Endothelial cell (in vitro differentiated cells): Measurements from ENCODE around the gene CD86. TPM values are rescaled to one million over a fixed set of nuclear protein-coding genes. Genes with fewer than 3 reads are reported as not detected.
"Not testable (repeated sequence)": the region's sequence is repeated elsewhere in the genome, so short reads cannot be mapped to it uniquely, and the experiment has no call there.

Experiments
- DNase-seq: peaks from one replicate; pipeline ENCODE4 v3.0.0; 2021; ENCODE audit warnings: low spot score
- H3K27ac Mint-ChIP-seq: one replicate; pipeline ENCODE4 v1.8.0; 2021; ENCODE audit warnings: mixed read lengths, inconsistent platforms; ENCODE audit not compliant: unreplicated experiment
- H3K27me3 Mint-ChIP-seq: one replicate; pipeline ENCODE4 v1.8.0; 2021; ENCODE audit warnings: mild to moderate bottlenecking, moderate library complexity, mixed read lengths, inconsistent platforms; ENCODE audit not compliant: unreplicated experiment
- H3K36me3 Mint-ChIP-seq: one replicate; pipeline ENCODE4 v1.8.0; 2021; ENCODE audit warnings: mild to moderate bottlenecking, low read depth, mixed read lengths, inconsistent platforms; ENCODE audit not compliant: unreplicated experiment
- H3K4me1 Mint-ChIP-seq: one replicate; pipeline ENCODE4 v1.8.0; 2021; ENCODE audit warnings: mild to moderate bottlenecking, mixed read lengths, inconsistent platforms; ENCODE audit not compliant: unreplicated experiment
- H3K4me3 Mint-ChIP-seq: one replicate; pipeline ENCODE4 v1.8.0; 2021; ENCODE audit warnings: mild to moderate bottlenecking, mixed read lengths, inconsistent platforms; ENCODE audit not compliant: unreplicated experiment
- H3K9me3 Mint-ChIP-seq: one replicate; pipeline ENCODE4 v1.8.0; 2021; ENCODE audit warnings: mixed read lengths, inconsistent platforms; ENCODE audit not compliant: unreplicated experiment
- CTCF ChIP-seq: fragments of 200-600 bp; sonication (generic); IDR thresholded peaks from one replicate; pipeline ENCODE4 v1.5.0; 2021; ENCODE audit warnings: antibody characterized with exemption; ENCODE audit not compliant: unreplicated experiment
- total RNA-seq: library from RNA; stranded (reverse); fragmentation: NEBNext Ultra II Directional; extraction: Animal tissue kit (Norgen Biotek cat#: 25700); gene quantifications from one replicate; pipeline ENCODE4 v1.2.1, GENCODE V29; 2021; ENCODE audit not compliant: unreplicated experiment

Gene CD86
- total RNA-seq, 1 donor from 2014 or later: not detected

- Mint-ChIP-seq H3K9me3 (peaks cover 8% of the 10 kb centered on the region), H3K4me3 (no peak overlapping the region), H3K4me1 (no peaks in the 10 kb centered on the region), H3K36me3 (no peaks in the 10 kb centered on the region), H3K27me3 (no peaks in the 10 kb centered on the region), H3K27ac (no peak overlapping the region)
- DNase-seq: no peak
- TF ChIP-seq CTCF: no peak
These were observed 24.1 kb upstream of the CD86 start for GRCh38 chr3:122031123-122031468.

- Mint-ChIP-seq H3K4me3 (no peak overlapping the region), H3K36me3 (peaks cover 3% of the 10 kb centered on the region), H3K4me1 (no peaks in the 10 kb centered on the region)
These were observed 22.6 kb upstream of the CD86 start for GRCh38 chr3:122032531-122032930.

GRCh38 chr3:122033023-122033422 is 22.1 kb upstream of the CD86 start:
- no peak for DNase-seq
- no peak overlapping the region for H3K4me3 Mint-ChIP-seq
- H3K36me3 Mint-ChIP-seq: peaks cover 8% of the 10 kb centered on the region
- H3K27me3 Mint-ChIP-seq: no peaks in the 10 kb centered on the region
- no peak for TF ChIP-seq CTCF
- no peak overlapping the region for H3K27ac Mint-ChIP-seq
- H3K9me3 Mint-ChIP-seq: peaks cover 20% of the 10 kb centered on the region
- no peaks in the 10 kb centered on the region for H3K4me1 Mint-ChIP-seq

More at GRCh38 chr3:122032531-122032930, 22.6 kb upstream of the CD86 start:
- Mint-ChIP-seq H3K27me3 (no peaks in the 10 kb centered on the region), H3K27ac (no peak overlapping the region), H3K9me3 (peaks cover 15% of the 10 kb centered on the region)
- TF ChIP-seq CTCF: no peak
- no peak for DNase-seq

GRCh38 chr3:122047296-122047695 is 7.9 kb upstream of the CD86 start:
- H3K27me3 Mint-ChIP-seq, H3K36me3 Mint-ChIP-seq, H3K4me3 Mint-ChIP-seq, DNase-seq, H3K9me3 Mint-ChIP-seq, H3K4me1 Mint-ChIP-seq, H3K27ac Mint-ChIP-seq: not testable (repeated sequence)

- H3K4me3 Mint-ChIP-seq, H3K27ac Mint-ChIP-seq, H3K36me3 Mint-ChIP-seq, H3K9me3 Mint-ChIP-seq, H3K4me1 Mint-ChIP-seq, H3K27me3 Mint-ChIP-seq, DNase-seq: not testable (repeated sequence)
These were observed 7.4 kb upstream of the CD86 start for GRCh38 chr3:122047773-122048172.

- no peak for DNase-seq
- Mint-ChIP-seq H3K4me1 (no peaks in the 10 kb centered on the region), H3K9me3 (no peaks in the 10 kb centered on the region), H3K27me3 (no peaks in the 10 kb centered on the region), H3K4me3 (no peak overlapping the region), H3K27ac (no peak overlapping the region), H3K36me3 (no peaks in the 10 kb centered on the region)
- no peak for TF ChIP-seq CTCF
These were observed 2.2 kb upstream of the CD86 start for GRCh38 chr3:122052968-122053367.
